Hepatocyte (in vitro differentiated cells): ENCODE results near the gene ANKRD55.

ENCODE experiments used
- CTCF ChIP-seq: fragments of 200-600 bp; sonication (generic); IDR thresholded peaks from 2 replicates; pipeline ENCODE4 v1.5.1; 2016; ENCODE audit warnings: antibody characterized with exemption, mild to moderate bottlenecking; ENCODE audit not compliant: poor library complexity
- EZH2 ChIP-seq: fragments of 200-600 bp; sonication (generic); IDR thresholded peaks from 2 replicates; pipeline ENCODE4 v1.6.1; 2016; ENCODE audit warnings: antibody characterized with exemption, mild to moderate bottlenecking, borderline replicate concordance
- EZH2phosphoT487 ChIP-seq: fragments of 200-600 bp; sonication (generic); IDR thresholded peaks from one replicate; pipeline ENCODE4 v1.6.1; 2018; ENCODE audit warnings: antibody characterized with exemption, mild to moderate bottlenecking, low read depth, moderate library complexity; ENCODE audit not compliant: unreplicated experiment, severe bottlenecking

- TF ChIP-seq EZH2 = no peak
- TF ChIP-seq CTCF = no peak
- TF ChIP-seq EZH2phosphoT487 = no peak
Measured at GRCh38 chr5:56183506-56183905, 49.6 kb downstream of the ANKRD55 start.
